Kidney tubule cell (primary cell): ENCODE measurements around the gene PPP1R1B.

Experiments used
- DNase-seq: peaks from one replicate; pipeline ENCODE4 v3.0.0-alpha.2; 2018; ENCODE audit warnings: low spot score

The PPP1R1B gene

DNA sequence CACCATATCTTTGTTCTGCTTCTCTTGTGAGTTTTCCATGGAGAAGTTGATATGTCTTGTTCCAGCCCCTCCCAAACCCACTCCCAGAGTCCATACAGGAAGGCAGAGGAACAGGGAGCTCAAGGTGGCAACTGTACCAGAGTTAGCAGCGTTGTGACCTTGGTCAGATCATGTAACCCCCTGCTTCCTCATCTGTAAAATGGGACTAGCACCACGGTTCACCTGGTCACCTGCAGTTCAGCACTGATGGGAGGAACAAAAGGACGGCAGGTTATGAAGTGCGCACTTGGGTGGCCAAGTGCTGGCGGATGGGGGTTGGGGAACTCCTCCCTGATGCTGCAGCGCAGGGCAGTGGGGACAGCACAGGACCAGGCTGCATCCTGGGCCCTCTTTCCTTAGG is 11.3 kb upstream of the PPP1R1B start:
- DNase-seq = no peak

GRCh38 chr17:39617100-39617445 is 9.7 kb upstream of the PPP1R1B start:
- DNase-seq = no peak

DNA sequence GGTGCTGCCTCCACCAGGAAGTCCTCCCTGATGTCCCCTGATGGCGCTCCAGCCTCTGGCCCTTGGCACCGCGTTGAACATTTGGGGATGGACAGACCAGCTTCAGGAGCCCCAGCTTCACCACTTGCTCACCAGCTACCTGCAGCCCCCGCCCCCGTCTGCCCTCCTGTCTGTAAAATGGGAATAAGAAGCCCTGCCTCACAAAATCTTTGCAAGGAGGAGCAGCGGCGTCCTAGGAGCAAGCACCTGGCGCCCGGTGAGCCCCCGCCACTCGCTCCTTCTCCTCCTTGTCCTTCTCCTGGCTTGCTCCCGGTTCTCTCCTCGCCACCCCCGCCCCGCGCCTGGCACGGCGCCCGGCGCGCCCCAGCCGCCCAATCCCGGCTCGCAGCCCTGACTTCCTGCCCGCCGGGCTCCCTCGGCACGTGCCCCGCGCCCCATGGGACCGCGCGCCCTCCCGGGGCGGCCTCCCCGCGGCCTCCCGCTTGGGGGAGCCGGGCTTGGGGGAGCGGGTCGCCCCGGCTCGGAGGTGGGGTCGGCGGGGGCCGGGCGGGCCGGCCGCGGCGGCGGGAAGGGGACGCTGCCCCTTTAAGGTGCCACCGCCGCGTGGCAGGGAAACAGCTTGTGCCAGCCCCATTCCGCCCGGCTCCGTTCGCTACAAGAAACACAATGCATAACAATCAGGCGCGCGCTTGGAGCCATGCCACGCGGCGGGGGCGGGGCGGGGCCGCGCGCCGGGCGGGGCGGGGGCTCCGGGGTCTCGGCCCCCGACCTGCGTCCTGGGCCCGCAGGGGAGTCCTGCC is 9.1 kb upstream of the PPP1R1B start:
- peak; percentile 71 for DNase-seq

- no peak for DNase-seq
Observed at GRCh38 chr17:39618246-39618913, 8.4 kb upstream of the PPP1R1B start.

DNA sequence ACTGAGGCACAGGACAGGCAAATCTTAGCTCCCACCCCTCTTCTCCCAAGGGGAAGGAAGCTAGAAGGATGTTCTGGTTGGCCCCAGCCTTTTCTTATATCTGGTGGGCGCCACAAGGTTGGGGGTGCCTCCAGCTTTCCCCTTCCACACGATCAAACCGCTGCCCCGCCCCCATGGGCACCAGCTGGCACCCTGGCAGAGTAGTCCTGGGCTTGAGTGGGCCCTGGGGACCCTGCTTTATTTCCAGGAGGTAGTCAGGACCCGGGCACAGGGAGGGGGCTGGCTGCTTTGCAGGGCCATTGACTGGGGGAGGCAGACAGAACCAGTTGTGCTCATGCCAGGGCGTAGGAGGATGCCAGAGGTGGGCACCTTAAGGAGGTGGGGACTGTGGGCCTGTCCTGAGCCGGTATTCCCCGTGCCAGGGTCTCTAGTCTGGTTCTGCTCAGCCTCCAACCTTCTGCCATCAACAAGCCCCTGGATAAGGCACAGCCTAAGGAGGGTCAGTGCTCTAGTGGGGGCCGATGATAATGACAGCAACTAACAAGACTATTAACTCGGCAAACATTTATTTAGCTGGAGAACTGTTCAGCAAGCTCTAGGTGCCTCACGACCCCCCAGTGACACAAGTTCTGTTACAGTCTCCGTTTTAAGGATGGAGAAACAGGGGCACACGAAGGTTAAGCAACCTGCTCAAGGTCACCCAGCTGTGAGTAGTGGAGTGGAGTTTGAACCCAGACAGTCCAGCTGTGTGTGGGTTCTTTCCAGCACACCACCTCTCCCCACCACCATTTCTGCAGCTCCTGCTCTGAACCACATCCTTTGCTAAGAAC is 7.6 kb upstream of the PPP1R1B start:
- DNase-seq = no peak

- no peak for DNase-seq
Observed at GRCh38 chr17:39619786-39620101, 7.0 kb upstream of the PPP1R1B start.

DNA sequence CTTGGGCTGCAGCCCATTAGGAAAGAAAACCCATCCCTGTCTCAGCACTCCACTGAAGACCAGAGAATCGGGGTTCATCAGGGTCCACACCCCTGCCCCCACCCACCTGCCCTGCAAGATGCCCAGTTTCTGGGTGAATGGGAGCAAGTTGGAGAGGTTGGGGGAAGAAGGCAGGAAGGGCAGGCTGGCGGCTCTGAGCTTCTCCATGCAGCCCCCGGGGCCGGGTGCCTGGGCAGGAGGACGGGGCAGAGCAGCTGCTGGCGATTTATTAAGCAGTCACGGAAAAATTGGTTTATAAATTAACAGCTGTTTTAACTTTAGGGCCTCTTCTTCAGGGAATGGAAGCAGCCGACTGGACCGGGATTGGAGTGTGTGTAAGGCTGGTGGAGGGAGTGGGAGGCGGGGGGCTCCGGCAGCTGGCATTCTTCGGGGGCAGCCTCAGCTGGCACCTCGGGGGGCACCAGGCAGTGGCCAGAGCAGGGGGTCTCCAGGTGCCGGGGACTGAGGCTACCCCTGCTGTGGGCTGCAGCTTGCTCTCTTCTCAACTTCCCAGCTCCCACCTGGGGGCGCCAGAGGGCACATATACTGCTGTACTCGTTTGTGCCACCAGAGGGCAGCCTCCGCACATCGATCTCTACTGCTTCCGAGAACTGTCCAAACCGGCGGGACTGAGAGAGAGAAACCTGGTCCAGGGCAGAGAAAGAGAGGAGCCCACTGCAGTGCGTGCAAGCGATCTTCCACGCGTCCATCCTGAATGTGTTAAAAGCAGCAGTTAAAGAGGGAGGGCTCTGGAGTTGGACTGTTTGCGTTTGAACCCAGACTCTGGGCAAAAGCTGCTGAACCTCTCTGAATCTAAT is 5.0 kb upstream of the PPP1R1B start:
- DNase-seq = peak; percentile 83

- DNase-seq = no peak
Observed at GRCh38 chr17:39622380-39623006, 4.3 kb upstream of the PPP1R1B start.

DNA sequence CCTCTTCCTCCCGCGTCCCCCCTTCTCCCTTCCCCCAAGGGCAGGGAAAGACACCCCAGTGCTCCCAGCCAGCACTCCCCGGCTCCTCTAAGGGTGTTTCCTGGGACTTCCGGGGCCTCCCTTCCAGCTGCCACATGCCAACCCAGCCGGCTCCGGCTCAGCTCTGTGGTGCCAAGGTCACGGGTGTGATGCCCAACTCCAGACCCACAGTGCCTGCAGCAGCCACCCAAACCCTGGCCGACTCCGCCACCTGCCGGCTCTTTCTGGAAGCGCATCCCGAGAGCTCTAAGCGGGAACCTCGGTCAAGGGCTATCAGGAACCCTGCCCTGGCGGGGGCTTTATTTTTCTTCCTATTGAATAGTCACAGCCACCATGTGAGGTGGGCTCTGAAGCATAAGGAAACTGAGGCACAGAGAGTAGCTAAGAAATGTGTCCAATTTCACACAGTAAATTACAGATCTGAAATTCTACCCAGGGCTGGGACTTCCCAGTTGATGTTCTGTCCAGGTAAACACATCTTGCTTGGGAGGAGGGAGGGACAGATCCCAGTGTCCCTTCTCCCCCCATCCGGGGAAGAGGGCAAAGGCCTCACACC is 3.3 kb upstream of the PPP1R1B start:
- peak; percentile 75 for DNase-seq

GRCh38 chr17:39624313-39624712 is 2.4 kb upstream of the PPP1R1B start:
- no peak for DNase-seq

DNA sequence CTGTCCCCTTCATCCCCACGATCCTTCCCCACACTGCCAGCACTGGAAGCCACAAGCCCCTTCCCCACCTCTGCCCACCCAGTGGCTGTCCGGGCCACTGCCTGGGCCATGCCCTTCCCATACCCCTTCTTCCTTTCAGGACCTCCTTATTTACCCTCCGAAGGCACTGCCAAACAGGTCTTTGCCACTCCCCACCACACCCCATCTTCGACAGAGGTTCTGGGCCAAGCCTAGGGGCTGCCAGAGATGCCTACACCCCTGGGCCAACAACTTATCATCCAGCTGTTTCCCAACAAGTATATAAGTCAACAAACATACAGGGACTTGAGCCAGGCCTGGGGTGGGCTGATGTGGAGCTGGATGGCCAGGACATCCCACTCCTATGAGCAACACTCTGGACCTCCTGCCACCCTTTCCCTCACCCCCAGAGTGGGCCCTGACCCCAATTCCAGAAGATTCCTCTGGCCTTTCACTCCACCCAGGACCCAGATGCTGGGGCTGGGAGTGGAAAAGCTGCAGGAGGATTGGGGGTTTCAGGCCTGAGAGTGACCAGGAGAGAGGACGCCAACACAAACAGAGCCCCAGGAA is 1.5 kb upstream of the PPP1R1B start:
- DNase-seq = no peak

DNA sequence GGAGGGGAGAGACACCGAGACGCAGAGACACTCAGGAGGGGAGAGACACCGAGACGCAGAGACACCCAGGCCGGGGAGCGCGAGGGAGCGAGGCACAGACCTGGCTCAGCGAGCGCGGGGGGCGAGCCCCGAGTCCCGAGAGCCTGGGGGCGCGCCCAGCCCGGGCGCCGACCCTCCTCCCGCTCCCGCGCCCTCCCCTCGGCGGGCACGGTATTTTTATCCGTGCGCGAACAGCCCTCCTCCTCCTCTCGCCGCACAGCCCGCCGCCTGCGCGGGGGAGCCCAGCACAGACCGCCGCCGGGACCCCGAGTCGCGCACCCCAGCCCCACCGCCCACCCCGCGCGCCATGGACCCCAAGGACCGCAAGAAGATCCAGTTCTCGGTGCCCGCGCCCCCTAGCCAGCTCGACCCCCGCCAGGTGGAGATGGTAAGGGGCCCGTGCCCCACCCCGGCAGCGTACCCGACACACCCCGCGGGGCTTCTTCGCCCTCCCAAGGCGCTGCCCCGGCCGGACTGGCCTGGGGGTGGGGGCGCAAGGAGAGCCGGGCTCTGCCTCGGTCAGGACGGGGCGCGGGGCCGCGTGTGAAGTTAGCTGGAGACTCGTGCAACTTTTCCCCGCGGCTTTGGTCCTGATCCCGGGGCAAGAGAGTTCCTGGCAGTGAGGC is 427 bp downstream of the PPP1R1B start:
- no peak for DNase-seq

- DNase-seq = no peak
Observed at GRCh38 chr17:39627712-39628516, 1.2 kb downstream of the PPP1R1B start.

DNA sequence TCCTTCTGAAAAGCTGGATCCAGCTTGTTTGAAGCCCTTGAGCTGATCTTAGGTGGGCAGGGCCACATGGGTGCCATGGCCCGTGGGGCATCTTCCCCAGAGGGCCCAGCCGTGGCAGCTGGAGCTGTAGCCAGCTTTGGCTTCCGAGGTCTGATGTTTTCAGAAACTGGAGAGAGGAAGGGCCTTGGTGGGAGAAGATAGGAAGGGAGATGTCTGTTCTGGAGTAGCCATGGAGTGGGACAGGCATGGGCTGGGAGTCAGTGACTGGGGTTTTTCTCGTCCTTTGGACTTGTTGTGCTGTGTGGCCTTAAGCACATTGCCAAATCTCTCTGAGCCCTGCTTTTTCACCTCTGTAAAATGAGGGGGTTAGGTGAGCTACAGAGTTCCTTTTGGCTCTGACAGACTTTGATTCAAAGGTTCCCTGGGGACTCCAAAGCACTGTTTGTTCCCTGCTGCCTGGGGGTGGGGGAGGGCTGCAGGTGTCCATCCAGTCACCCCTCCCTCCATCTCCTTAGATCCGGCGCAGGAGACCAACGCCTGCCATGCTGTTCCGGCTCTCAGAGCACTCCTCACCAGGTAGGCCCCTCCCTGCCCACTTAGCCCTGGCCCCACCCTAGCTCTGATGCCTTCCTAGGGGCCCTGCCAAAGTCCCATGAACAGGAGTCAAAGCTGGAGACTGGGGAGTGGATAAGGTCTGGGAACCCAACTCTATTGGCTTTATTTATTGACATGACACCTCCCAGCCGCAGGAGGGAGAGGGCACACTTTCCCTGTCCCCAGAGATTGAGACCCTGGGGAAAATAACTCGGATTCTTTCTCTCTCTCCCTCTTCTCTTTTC is 2.1 kb downstream of the PPP1R1B start:
- no peak for DNase-seq

- no peak for DNase-seq
Observed at GRCh38 chr17:39629494-39629880, 2.7 kb downstream of the PPP1R1B start.

- no peak for DNase-seq
Observed at GRCh38 chr17:39629898-39630297, 3.1 kb downstream of the PPP1R1B start.

GRCh38 chr17:39631403-39631802 is 4.7 kb downstream of the PPP1R1B start:
- peak; percentile 58 for DNase-seq

DNA sequence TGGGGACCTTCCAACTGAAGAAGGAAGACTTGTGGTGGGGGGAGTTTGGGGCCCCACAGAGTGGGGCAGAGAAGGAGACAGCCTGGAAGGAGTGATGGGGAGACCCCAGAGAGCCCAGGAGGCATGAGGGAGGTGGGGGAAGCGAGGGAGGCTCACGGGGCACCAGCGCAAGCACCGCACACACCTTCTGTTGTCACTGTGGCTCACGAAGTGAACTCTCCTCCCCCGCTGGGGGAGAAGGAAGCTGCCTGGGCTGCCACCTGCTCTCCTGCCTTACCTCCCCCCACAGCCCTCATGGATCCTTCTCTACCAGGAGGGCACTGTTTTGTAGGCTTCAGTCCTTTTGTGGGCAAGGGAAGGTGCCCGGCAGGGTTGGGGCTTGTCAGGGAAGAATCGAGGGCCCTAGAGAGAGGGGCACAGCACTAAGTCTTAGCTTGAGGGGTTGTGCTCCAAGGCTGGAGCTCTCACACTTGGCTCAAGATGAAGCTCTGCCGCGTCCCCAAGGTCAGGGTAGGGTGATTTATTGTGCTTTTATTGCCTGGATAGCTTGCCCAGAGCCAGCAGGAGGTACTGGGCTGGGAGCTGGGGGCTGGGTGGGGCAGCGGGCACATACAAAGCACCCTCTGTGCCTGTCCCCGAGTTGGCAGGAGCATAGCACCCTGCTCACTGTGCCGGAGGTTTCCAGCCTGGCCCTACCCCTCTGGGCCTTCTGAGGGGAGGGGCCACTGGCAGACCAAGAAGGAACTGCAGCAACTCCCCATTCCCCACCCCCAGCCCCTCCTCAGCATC is 5.6 kb downstream of the PPP1R1B start:
- no peak for DNase-seq
